B cell (primary cell): ENCODE results near the gene NUDT1. TPM values are rescaled to one million over a fixed set of nuclear protein-coding genes. Genes with fewer than 3 reads are reported as not detected.
A peak's percentile ranks its signal among the peaks of the same experiment; 100 is the strongest.

Source experiments
- ATAC-seq: fragments of 200-7000 bp; cut with Tn5 transposase; one replicate; pipeline ENCODE4 v1.10.0; 2021; ENCODE audit warnings: low read depth, mild to moderate bottlenecking, moderate number of reproducible peaks, moderate library complexity
- CTCF ChIA-PET: fragments of 350-600 bp; sonication (Branson Sonifier 250); formaldehyde crosslinking; loops from one replicate; lab custom pipeline; 2021; ENCODE audit warnings: antibody characterized with exemption, inconsistent platforms; lab: Charles Lee
- POLR2A ChIA-PET: fragments of 350-600 bp; sonication (Branson Sonifier 250); formaldehyde crosslinking; loops from one replicate; lab custom pipeline; 2021; ENCODE audit warnings: antibody characterized with exemption; lab: Charles Lee
- DNase-seq: peaks from one replicate; pipeline ENCODE4 v3.0.0; 2013
- H2AFZ ChIP-seq: 2 replicates; pipeline ENCODE4 v1.6.1; 2012; ENCODE audit warnings: mild to moderate bottlenecking, low read depth, low read length; ENCODE audit not compliant: insufficient read depth, poor library complexity, severe bottlenecking
- H3K27ac ChIP-seq, 2 donors: 1 replicate in 1 of 2; 2 replicates in 1 of 2; pipeline ENCODE4 v1.5.1; 2012 to 2013; ENCODE audit warnings: low read length in 2 of 2, mild to moderate bottlenecking in 2 of 2, moderate library complexity in 1 of 2
- H3K27me3 ChIP-seq, 4 experiments: fragments of 200-600 bp in 1 of 4; sonication (generic) in 1 of 4; replicated peaks in 1 of 4; 1 replicate in 2 of 4; 2 replicates in 2 of 4; pipeline versions ENCODE4 v1.6.1 to v1.7.0; 2013 to 2016; ENCODE audit warnings: low read length in 3 of 4, mild to moderate bottlenecking in 2 of 4, mixed read lengths in 1 of 4, moderate library complexity in 1 of 4; ENCODE audit not compliant: insufficient read depth in 4 of 4, control insufficient read depth in 3 of 4; ENCODE audit errors: control extremely low read depth in 1 of 4
- H3K36me3 ChIP-seq, 2 experiments: replicated peaks in 1 of 2; 1 replicate in 1 of 2; 2 replicates in 1 of 2; pipeline versions ENCODE4 v1.6.1 to v1.7.1; 2013; ENCODE audit warnings: low read length in 1 of 2; ENCODE audit not compliant: insufficient read depth in 2 of 2, control insufficient read depth in 1 of 2; ENCODE audit errors: control extremely low read depth in 1 of 2, extremely low read depth in 1 of 2
- H3K4me1 ChIP-seq, 2 donors: fragments of 200-600 bp in 1 of 2; sonication (generic) in 1 of 2; 1 replicate in 1 of 2; 2 replicates in 1 of 2; pipeline versions ENCODE4 v1.5.1 to v1.6.1; 2013 to 2017; ENCODE audit warnings: low read length in 2 of 2; ENCODE audit not compliant: control insufficient read depth in 2 of 2, insufficient read depth in 2 of 2
- H3K4me2 ChIP-seq: replicated peaks from 2 replicates; pipeline ENCODE3; 2012; ENCODE audit warnings: mild to moderate bottlenecking, low read depth, low read length; ENCODE audit not compliant: poor library complexity, severe bottlenecking
- H3K4me3 ChIP-seq, 5 experiments: fragments of 200-600 bp in 1 of 5; sonication (generic) in 1 of 5; 1 replicate in 3 of 5; 2 replicates in 2 of 5; pipeline versions ENCODE4 v1.5.1 to v1.7.0; 2011 to 2016; ENCODE audit warnings: low read length in 4 of 5, mild to moderate bottlenecking in 4 of 5, low read depth in 2 of 5, control low read depth in 1 of 5, moderate library complexity in 1 of 5; ENCODE audit not compliant: insufficient read depth in 1 of 5; ENCODE audit errors: control extremely low read depth in 1 of 5, extremely low read depth in 1 of 5
- H3K79me2 ChIP-seq: fragments of 200-600 bp; sonication (generic); one replicate; pipeline ENCODE4 v1.6.0; 2016; ENCODE audit warnings: low read length; ENCODE audit not compliant: control insufficient read depth, insufficient read depth
- H3K9ac ChIP-seq: fragments of 200-600 bp; sonication (generic); 2 replicates; pipeline ENCODE4 v1.6.1; 2017; ENCODE audit warnings: mild to moderate bottlenecking, low read length, moderate library complexity
- H3K9me3 ChIP-seq, 3 donors: one replicate each; pipeline versions ENCODE4 v1.6.1 to v1.7.1; 2013; ENCODE audit warnings: low read length in 2 of 3; ENCODE audit not compliant: control insufficient read depth in 2 of 3, insufficient read depth in 1 of 3; ENCODE audit errors: control extremely low read depth in 1 of 3
- H4K20me1 ChIP-seq: 2 replicates; pipeline ENCODE4 v1.6.0; 2012; ENCODE audit warnings: mild to moderate bottlenecking, low read length; ENCODE audit not compliant: insufficient read depth, control insufficient read depth, poor library complexity, severe bottlenecking
- H3K27ac Mint-ChIP-seq: one replicate; pipeline ENCODE4 v1.8.0; 2021; ENCODE audit warnings: mixed read lengths
- H3K27me3 Mint-ChIP-seq: one replicate; pipeline ENCODE4 v1.8.0; 2021; ENCODE audit warnings: mixed read lengths
- H3K4me1 Mint-ChIP-seq: one replicate; pipeline ENCODE4 v1.8.0; 2021; ENCODE audit warnings: mixed read lengths
- H3K4me3 Mint-ChIP-seq: one replicate; pipeline ENCODE4 v1.8.0; 2021; ENCODE audit warnings: mixed read lengths
- H3K9me3 Mint-ChIP-seq: one replicate; pipeline ENCODE4 v1.8.0; 2022; ENCODE audit warnings: mixed read lengths; ENCODE audit not compliant: insufficient read depth
- EZH2 ChIP-seq: IDR thresholded peaks from 2 replicates; pipeline ENCODE4 v1.6.1; 2012; ENCODE audit warnings: borderline replicate concordance, low read depth, mild to moderate bottlenecking, moderate library complexity, low read length; ENCODE audit not compliant: insufficient read depth, poor library complexity, severe bottlenecking
- WGBS: methylation state at CpG from one replicate; pipeline ENCODE4 v1.1.5; 2013; ENCODE audit warnings: missing lambda C conversion rate; ENCODE audit not compliant: insufficient coverage; 5-methylcytosine and 5-hydroxymethylcytosine counted together
- intact Hi-C: fragments of 100-400 bp; cut with micrococcal nuclease; formaldehyde crosslinking; loops from one replicate; pipeline ENCODE4 v1.10.0; 2022
- polyA plus RNA-seq: library from polyadenylated mRNA; depleted of rRNA; stranded (reverse); fragments of >200 nt; gene quantifications from 2 replicates; pipeline ENCODE4 v1.2.3, GENCODE V29; 2012
- total RNA-seq, 2 donors: library from RNA; stranded (reverse); fragments of 120-200 nt in 1 of 2; gene quantifications; 1 replicate in 1 of 2; 2 replicates in 1 of 2; pipeline versions ENCODE4 v1.2.3 to v1.2.4, GENCODE V29; 2013 to 2022
- TF ChIP-seq, protein P1 (sequence below): fragments of 200-600 bp; IDR thresholded peaks from one replicate; pipeline ENCODE4 v1.8.0; 2022; ENCODE audit warnings: antibody characterized with exemption, mild to moderate bottlenecking

NUDT1 gene
- total and polyA plus RNA-seq, 2 donors (not counting 1 experiment from before 2014, with no cell fraction given): 21.1 to 22.9 TPM

- 98% methylated on average over 8 of the region's 12 CpGs for whole genome bisulfite sequencing
- Histone ChIP-seq H3K9me3 (no peaks in the 10 kb centered on the region), H3K79me2 (peaks cover 55% of the 10 kb centered on the region), H3K27me3 (no peaks in the 10 kb centered on the region), H3K4me3 (no peak overlapping the region), H4K20me1 (no peaks in the 10 kb centered on the region), H2AFZ (no peak overlapping the region), H3K9ac (no peak overlapping the region), H3K27ac (no peak overlapping the region), H3K4me2 (no peak overlapping the region), H3K4me1 (peaks cover 30 to 63% of the 10 kb centered on the region in 2 donors), H3K36me3 (peaks cover 0 to 8% of the 10 kb centered on the region in 2 experiments)
- no peak overlapping the region for H3K27ac Mint-ChIP-seq
- H3K4me3 Mint-ChIP-seq: no peak overlapping the region
- DNase-seq (no peak), ATAC-seq (no peak)
- ChIA-PET CTCF (no interaction called here), POLR2A (no interaction called here)
- intact Hi-C loops: no loop called here
- peaks cover 49% of the 10 kb centered on the region for H3K4me1 Mint-ChIP-seq
- no peaks in the 10 kb centered on the region for H3K9me3 Mint-ChIP-seq
- TF ChIP-seq, protein P1, sequence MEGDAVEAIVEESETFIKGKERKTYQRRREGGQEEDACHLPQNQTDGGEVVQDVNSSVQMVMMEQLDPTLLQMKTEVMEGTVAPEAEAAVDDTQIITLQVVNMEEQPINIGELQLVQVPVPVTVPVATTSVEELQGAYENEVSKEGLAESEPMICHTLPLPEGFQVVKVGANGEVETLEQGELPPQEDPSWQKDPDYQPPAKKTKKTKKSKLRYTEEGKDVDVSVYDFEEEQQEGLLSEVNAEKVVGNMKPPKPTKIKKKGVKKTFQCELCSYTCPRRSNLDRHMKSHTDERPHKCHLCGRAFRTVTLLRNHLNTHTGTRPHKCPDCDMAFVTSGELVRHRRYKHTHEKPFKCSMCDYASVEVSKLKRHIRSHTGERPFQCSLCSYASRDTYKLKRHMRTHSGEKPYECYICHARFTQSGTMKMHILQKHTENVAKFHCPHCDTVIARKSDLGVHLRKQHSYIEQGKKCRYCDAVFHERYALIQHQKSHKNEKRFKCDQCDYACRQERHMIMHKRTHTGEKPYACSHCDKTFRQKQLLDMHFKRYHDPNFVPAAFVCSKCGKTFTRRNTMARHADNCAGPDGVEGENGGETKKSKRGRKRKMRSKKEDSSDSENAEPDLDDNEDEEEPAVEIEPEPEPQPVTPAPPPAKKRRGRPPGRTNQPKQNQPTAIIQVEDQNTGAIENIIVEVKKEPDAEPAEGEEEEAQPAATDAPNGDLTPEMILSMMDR: no peak
- no peak for TF ChIP-seq EZH2
- no peaks in the 10 kb centered on the region for H3K27me3 Mint-ChIP-seq
These were observed 1.4 kb downstream of the NUDT1 start for GRCh38 chr7:2243458-2243857.

- ChIA-PET CTCF (interaction anchor here (1.2 to 2.5 kb wide), 3 partner anchors 15 to 103 kb away, joined by 3 to 16 read pairs (median 7); no protein-coding TSS in a partner anchor), POLR2A (no interaction called here)
- Mint-ChIP-seq H3K4me1 (peaks cover 56% of the 10 kb centered on the region), H3K27me3 (no peaks in the 10 kb centered on the region), H3K9me3 (no peaks in the 10 kb centered on the region), H3K27ac (peak overlapping the region; percentile 15), H3K4me3 (no peak overlapping the region)
- intact Hi-C loops: no loop called here
- 75% methylated on average over 25 of the region's 25 CpGs for WGBS
- no peak overlapping the region for H2AFZ ChIP-seq
- H3K4me1 ChIP-seq: peaks cover 39 to 73% of the 10 kb centered on the region in 2 donors
- TF ChIP-seq, protein P1: no peak
- no peak for TF ChIP-seq EZH2
- H3K27ac ChIP-seq: no peak overlapping the region
- no peak overlapping the region for H3K9ac ChIP-seq
- peaks cover 0 to under 1% of the 10 kb centered on the region in 2 experiments for H3K36me3 ChIP-seq
- ATAC-seq (no peak), DNase-seq (no peak)
- no peak overlapping the region for H3K4me3 ChIP-seq
- no peaks in the 10 kb centered on the region for H3K9me3 ChIP-seq
- H3K4me2 ChIP-seq: no peak overlapping the region
- no peaks in the 10 kb centered on the region for H3K27me3 ChIP-seq
- peaks cover 48% of the 10 kb centered on the region for H3K79me2 ChIP-seq
- H4K20me1 ChIP-seq: no peaks in the 10 kb centered on the region
These were observed 2.5 kb downstream of the NUDT1 start for GRCh38 chr7:2244404-2244995.
